ENCODE measurements around the gene SPOUT1. TPM values are rescaled to one million over a fixed set of nuclear protein-coding genes. Genes with fewer than 3 reads are reported as not detected.

SPOUT1 gene
- total and polyA plus RNA-seq, 2 of the 13 experiments (the other 11 are each of a cell fraction or from before 2014, with no cell fraction given) = 39.0 to 45.8 TPM

DNA sequence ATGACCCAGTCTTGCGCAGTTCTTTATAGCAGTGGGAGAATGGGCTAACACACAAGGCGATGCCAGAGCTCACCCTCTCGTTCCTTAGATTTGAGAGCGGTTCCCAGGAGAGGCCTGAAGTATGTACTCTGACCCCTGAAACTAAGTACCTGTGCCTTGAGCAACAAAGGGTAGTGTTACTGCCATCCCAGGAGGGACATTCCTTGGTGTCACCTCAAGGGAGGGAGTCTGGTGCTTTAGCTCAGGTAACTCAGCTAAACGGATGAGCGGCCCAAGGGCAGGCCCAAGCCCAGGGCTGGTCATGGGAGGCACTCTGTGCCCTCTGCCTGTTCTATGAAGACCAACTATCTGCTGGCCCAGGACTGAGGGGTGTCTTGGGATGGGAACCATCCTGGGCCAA lies 31.9 kb upstream of the SPOUT1 start (continued):
- TF ChIP-seq, protein P1, sequence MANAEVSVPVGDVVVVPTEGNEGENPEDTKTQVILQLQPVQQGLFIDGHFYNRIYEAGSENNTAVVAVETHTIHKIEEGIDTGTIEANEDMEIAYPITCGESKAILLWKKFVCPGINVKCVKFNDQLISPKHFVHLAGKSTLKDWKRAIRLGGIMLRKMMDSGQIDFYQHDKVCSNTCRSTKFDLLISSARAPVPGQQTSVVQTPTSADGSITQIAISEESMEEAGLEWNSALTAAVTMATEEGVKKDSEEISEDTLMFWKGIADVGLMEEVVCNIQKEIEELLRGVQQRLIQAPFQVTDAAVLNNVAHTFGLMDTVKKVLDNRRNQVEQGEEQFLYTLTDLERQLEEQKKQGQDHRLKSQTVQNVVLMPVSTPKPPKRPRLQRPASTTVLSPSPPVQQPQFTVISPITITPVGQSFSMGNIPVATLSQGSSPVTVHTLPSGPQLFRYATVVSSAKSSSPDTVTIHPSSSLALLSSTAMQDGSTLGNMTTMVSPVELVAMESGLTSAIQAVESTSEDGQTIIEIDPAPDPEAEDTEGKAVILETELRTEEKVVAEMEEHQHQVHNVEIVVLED (CRISPR knock-in tag; IDR thresholded peaks at IDR 0.05; ENCODE audit: borderline replicate concordance) = no peak
- TF ChIP-seq ZNF510 (CRISPR knock-in tag; IDR thresholded peaks at IDR 0.05; ENCODE audit: low read depth) (no peak), POLR2AphosphoS5 (IDR thresholded peaks at IDR 0.05; ENCODE audit: low read depth, low read length) (no peak)

DNA sequence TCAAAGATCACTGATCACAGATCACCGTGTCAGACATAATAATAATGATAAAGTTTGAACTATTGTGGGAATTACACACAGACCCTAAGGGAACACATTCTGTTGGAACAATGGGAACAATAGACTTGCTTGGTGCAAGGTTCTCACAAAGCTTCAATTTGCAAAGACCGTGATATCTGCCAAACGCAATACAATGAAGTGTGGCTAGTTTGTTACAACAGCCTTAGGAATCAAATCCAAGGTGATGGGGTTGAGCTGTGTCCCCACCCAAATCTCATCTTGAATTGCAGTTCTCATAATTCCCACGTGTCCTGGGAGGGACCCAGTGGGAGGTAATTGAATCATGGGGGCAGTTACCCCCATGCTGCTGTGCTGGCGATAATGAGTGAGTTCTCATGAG lies 31.3 kb upstream of the SPOUT1 start:
- BruUV-seq (replicated peaks) = no TSS peak
- TF ChIP-seq DPF2 (CRISPR knock-in tag; IDR thresholded peaks at IDR 0.05; ENCODE audit: borderline replicate concordance, low read depth) (no peak), U2AF2 (IDR thresholded peaks at IDR 0.05; ENCODE audit: low read depth, low read length) (no peak), ZFX (CRISPR knock-in tag; IDR thresholded peaks at IDR 0.05; ENCODE audit: low read depth) (no peak), THYN1 (CRISPR knock-in tag; IDR thresholded peaks at IDR 0.05; ENCODE audit: borderline replicate concordance, low read depth) (no peak), ZBTB21 (CRISPR knock-in tag; IDR thresholded peaks at IDR 0.05) (no peak), ATF7-NPFF (CRISPR knock-in tag; IDR thresholded peaks at IDR 0.05; ENCODE audit: low read depth) (no peak), ZNF614 (CRISPR knock-in tag; IDR thresholded peaks at IDR 0.05; ENCODE audit: borderline replicate concordance) (no peak), XBP1 (CRISPR knock-in tag; IDR thresholded peaks at IDR 0.05) (no peak), ZNF468 (CRISPR knock-in tag; IDR thresholded peaks at IDR 0.05) (no peak), SUZ12 (IDR thresholded peaks at IDR 0.05; ENCODE audit: low read depth, low read length) (no peak), SNRNP70 (IDR thresholded peaks at IDR 0.05; ENCODE audit: low read depth, low read length) (no peak), RCOR2 (CRISPR knock-in tag; IDR thresholded peaks at IDR 0.05) (no peak)
- TF ChIP-seq, protein P2, sequence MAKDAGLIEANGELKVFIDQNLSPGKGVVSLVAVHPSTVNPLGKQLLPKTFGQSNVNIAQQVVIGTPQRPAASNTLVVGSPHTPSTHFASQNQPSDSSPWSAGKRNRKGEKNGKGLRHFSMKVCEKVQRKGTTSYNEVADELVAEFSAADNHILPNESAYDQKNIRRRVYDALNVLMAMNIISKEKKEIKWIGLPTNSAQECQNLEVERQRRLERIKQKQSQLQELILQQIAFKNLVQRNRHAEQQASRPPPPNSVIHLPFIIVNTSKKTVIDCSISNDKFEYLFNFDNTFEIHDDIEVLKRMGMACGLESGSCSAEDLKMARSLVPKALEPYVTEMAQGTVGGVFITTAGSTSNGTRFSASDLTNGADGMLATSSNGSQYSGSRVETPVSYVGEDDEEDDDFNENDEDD (CRISPR knock-in tag; IDR thresholded peaks at IDR 0.05; ENCODE audit: borderline replicate concordance) = no peak
- TF ChIP-seq, protein P3, sequence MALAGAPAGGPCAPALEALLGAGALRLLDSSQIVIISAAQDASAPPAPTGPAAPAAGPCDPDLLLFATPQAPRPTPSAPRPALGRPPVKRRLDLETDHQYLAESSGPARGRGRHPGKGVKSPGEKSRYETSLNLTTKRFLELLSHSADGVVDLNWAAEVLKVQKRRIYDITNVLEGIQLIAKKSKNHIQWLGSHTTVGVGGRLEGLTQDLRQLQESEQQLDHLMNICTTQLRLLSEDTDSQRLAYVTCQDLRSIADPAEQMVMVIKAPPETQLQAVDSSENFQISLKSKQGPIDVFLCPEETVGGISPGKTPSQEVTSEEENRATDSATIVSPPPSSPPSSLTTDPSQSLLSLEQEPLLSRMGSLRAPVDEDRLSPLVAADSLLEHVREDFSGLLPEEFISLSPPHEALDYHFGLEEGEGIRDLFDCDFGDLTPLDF (CRISPR knock-in tag; IDR thresholded peaks at IDR 0.05) = no peak
- intact Hi-C loops (cut with micrococcal nuclease; ENCODE audit: unreplicated experiment) (no loop called here), in situ Hi-C loops (cut with HindIII; ENCODE audit: extremely low pct_ligation_motif_present, low pct_unique_long_range_greater_than_20kb) (no loop called here)
- Histone ChIP-seq H3K36me3 (replicated peaks in 1 of 2; ENCODE audit: control insufficient read depth in 1 of 2, insufficient read depth in 2 of 2, low read length in 2 of 2) (no peaks in the 10 kb centered on the region; a peak in 1 of 5 replicates), H3K9me3 (ENCODE audit: low read length) (no peaks in the 10 kb centered on the region), H3K4me1 (ENCODE audit: insufficient read depth, low read length) (peaks cover 56% of the 10 kb centered on the region), H3K27me3 (ENCODE audit: control insufficient read depth in 1 of 2, insufficient read depth in 2 of 2, low read length in 2 of 2) (no peaks in the 10 kb centered on the region), H3K4me3 (replicated peaks in 1 of 3; ENCODE audit: insufficient read depth in 1 of 3, low read depth in 2 of 3, low read length in 3 of 3) (no peak overlapping the region), H3K9ac (ENCODE audit: insufficient read depth, low read depth, low read length) (no peak overlapping the region), H4K20me1 (ENCODE audit: insufficient read depth, low read length) (no peaks in the 10 kb centered on the region; the same call in 1 of the 2 replicates), H3K27ac (ENCODE audit: extremely low read length, insufficient read depth, low read length) (no peak overlapping the region), H3K79me2 (ENCODE audit: insufficient read depth, low read length) (peaks cover 44% of the 10 kb centered on the region), H2AFZ (ENCODE audit: low read length) (no peak overlapping the region), H3K4me2 (ENCODE audit: low read depth, low read length) (no peak overlapping the region)
- ChIA-PET POLR2A (interaction anchor here (1.0 kb wide), 1 partner anchor 15 kb away, joined by 5 read pairs; no protein-coding TSS in a partner anchor), CTCF (ENCODE audit: low intra/inter-chr PET ratio, low total read pairs) (no interaction called here)
- WGBS (ENCODE audit: low lambda C conversion rate) = 100% methylated on average over 5 of the region's 5 CpGs
- no peak for FAIRE-seq
- no peak for ATAC-seq
- no peak for DNase-seq (ENCODE audit: low spot score)
